Subcutaneous adipose tissue (tissue), 4 donors: ENCODE data around the gene CALML6. TPM values are rescaled to one million over a fixed set of nuclear protein-coding genes. Genes with fewer than 3 reads are reported as not detected.

Experiments
- CTCF ChIP-seq: fragments of 450-650 bp; IDR thresholded peaks from one replicate; pipeline ENCODE4 v1.5.1; 2016; ENCODE audit warnings: low read depth, mild to moderate bottlenecking, control low read depth, antibody characterized with exemption, moderate library complexity
- total RNA-seq, 4 donors: library from RNA; depleted of rRNA; stranded (reverse); fragments of >200 nt; gene quantifications; one replicate each; pipeline ENCODE4 v1.1.0, GENCODE V29; 2016

The CALML6 gene
- total RNA-seq, 4 donors from 2014 or later = 1.3 TPM; not detected in 3

DNA sequence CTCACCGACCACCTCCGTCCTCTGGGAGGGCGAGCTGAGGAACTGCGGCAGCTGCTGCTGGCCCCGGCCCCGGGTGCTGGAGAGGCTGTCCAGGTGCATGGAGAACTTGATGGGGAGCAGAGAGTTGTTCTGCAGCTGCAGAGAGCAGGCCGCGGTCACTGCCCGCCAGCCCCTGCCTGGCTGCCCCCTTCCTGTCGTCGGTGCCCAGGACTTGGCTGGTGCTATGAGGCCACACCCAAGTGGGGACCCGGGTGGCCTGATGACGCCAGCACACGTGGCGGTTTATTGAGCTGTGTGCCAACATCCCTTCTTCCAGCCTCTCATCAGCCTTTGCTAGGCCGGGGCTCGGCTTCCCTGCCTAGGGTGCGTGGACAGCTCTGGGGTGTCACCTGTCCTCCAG lies 9.3 kb downstream of the CALML6 start:
- no peak for TF ChIP-seq CTCF

DNA sequence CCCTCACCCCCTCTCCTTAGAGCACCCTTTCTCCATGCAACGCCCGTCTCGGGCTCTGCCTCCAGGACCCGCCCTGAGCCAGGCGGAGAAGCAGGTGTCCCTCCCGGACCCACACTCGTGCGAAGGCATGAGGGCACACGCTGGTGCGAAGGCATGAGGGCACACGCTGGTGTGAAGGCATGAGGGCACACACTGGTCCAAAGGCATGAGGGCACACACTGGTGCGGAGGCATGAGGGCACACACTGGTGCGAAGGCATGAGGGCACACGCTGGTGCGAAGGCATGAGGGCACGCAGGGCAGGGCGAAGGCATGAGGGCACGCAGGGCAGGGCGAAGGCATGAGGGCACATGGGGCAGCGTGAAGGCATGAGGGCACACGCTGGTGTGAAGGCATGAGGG lies 9.8 kb downstream of the CALML6 start:
- no peak for TF ChIP-seq CTCF

- no peak for TF ChIP-seq CTCF
Measured at GRCh38 chr1:1925437-1926345, 10.6 kb downstream of the CALML6 start.

- TF ChIP-seq CTCF = no peak
Measured at GRCh38 chr1:1926346-1926811, 11.3 kb downstream of the CALML6 start.

DNA sequence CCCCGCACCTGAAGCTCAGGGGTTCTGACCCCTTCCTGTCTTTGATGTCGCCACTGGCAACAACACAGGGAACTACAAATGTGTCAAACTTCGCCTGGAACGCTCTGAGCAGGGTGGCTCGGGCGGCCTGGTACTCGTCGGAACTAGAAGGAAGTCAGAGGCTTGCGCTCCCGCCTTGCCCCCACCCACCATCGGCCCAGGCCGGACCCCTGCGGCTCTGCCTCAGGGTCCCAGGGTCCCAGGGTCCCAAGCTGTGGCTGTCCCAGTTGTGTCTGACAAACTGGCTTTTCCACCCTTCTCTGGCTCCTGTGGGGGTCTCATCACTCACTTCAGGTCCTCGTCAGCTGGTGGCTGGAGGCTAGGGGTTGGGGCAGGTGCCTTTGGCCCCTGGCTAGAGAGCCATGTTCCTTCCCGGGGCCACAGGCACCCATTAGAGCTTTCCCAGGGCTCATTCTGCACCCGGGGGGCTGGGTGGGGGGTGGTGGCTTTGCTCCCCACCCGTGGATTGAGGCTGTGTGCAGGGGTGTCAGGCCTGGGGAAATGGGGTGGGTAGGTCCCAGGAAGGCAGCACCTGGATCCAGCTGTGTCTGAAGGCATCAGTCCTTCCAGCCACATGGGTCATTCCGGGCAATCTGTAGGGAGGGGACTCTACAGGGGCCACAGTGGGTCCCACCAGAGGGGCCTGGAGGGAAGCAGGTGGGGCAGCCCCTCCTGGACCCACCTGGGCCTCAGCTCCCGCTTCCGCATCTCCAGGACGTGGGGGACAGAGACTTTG lies 12.0 kb downstream of the CALML6 start:
- TF ChIP-seq CTCF = no peak

GRCh38 chr1:1927751-1928150 lies 12.7 kb downstream of the CALML6 start:
- no peak for TF ChIP-seq CTCF
